ENCODE measurements around the gene CILP2.

Gene CILP2

GRCh38 chr19:19558055-19558454, 20.0 kb downstream of the CILP2 start:
- in situ Hi-C loops (cut with HindIII; ENCODE audit: low pct_unique_long_range_greater_than_20kb, low sequenced_read_pairs), result no loop called here
- no peak for DNase-seq (ENCODE audit: low read depth in 1 of 2, low spot score in 1 of 2)
- no peak for TF ChIP-seq JUND (IDR thresholded peaks at IDR 0.05; ENCODE audit: low read depth)

DNA sequence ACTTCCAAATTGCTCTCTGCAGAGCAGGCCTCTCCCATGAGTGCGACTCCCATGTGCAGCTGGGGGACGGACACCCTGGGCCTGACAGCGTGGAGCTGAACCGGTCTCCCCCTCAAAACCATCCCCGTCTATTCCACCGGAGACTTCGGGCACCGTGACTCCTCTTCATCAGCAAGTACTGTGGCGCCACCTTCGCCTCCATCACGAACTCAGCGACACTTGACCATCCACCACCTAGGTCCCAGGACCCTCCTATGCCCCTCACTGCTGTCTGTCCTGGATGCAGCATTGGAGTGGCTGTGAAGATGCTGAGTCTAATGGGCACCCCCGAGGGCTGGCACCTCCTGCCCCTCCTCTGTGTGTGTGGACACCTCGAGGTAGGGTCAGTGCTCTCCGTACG, 20.6 kb downstream of the CILP2 start:
- in situ Hi-C loops (cut with HindIII; ENCODE audit: low pct_unique_long_range_greater_than_20kb, low sequenced_read_pairs), result no loop called here
- DNase-seq (ENCODE audit: low read depth in 1 of 2, low spot score in 1 of 2), result no peak
- no peak for TF ChIP-seq JUND (IDR thresholded peaks at IDR 0.05; ENCODE audit: low read depth)

DNA sequence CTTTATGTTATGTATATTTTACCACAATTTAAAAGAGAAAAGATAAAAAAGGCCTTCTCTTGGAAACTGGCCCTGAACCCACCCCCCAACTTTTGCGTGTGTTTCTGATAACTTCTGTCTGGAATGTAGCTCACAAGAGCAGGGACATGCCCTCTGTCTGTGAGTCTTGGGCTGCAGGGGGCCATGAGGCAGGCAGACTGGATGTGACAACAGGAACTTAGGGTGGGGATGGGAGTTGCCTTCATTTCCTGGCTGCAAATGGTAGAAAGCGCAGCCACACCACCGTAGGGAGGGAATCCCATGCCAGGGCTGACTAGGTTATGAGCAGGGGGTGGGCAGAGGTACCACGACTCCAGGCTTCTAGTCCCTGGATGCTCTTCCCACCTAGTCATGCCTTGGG, 21.9 kb downstream of the CILP2 start:
- TF ChIP-seq JUND (IDR thresholded peaks at IDR 0.05; ENCODE audit: low read depth), result no peak
- DNase-seq (ENCODE audit: low read depth in 1 of 2, low spot score in 1 of 2), result no peak
- in situ Hi-C loops (cut with HindIII; ENCODE audit: low pct_unique_long_range_greater_than_20kb, low sequenced_read_pairs), result no loop called here

DNA sequence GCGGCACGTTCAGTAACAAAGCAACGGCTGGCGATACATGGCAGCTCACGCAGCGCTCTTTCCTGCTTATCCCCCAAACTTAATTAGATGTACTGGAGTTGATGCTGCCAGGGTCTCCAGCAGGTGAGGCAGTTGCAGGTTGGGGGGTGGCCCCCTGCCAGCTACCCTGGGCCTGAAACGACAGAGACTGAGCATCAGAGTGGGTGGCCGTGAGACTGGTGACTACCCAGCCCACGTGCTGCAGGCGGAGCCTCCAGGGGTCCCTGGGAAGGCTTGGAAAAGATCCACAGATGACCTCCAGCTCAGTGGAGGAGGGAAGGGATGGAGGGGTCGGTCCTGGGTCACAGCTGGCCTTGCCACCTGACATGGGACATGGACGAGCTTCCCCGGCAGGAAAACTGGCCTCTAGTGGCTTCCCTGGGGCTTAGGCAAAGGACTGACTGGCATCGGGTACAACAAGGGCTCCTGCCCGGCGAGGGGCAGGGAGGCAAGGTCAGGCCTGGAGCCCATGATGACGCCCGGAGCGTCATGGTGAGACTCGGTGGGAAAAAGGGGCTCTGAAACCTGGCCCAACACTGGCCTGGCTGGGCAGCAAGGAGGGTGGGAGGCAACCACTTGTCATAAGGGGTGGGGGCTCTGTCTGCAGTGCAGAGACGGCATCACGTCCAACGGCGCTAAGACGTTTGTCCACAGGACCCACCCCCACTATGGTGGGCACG, 24.0 kb downstream of the CILP2 start:
- TF ChIP-seq JUND (IDR thresholded peaks at IDR 0.05; ENCODE audit: low read depth), result no peak
- no peak for DNase-seq (ENCODE audit: low read depth in 1 of 2, low spot score in 1 of 2)
- in situ Hi-C loops (cut with HindIII; ENCODE audit: low pct_unique_long_range_greater_than_20kb, low sequenced_read_pairs), result no loop called here

GRCh38 chr19:19562665-19563347, 24.7 kb downstream of the CILP2 start:
- in situ Hi-C loops (cut with HindIII; ENCODE audit: low pct_unique_long_range_greater_than_20kb, low sequenced_read_pairs), result no loop called here
- no peak for DNase-seq (ENCODE audit: low read depth in 1 of 2, low spot score in 1 of 2)
- TF ChIP-seq JUND (IDR thresholded peaks at IDR 0.05; ENCODE audit: low read depth), result no peak

DNA sequence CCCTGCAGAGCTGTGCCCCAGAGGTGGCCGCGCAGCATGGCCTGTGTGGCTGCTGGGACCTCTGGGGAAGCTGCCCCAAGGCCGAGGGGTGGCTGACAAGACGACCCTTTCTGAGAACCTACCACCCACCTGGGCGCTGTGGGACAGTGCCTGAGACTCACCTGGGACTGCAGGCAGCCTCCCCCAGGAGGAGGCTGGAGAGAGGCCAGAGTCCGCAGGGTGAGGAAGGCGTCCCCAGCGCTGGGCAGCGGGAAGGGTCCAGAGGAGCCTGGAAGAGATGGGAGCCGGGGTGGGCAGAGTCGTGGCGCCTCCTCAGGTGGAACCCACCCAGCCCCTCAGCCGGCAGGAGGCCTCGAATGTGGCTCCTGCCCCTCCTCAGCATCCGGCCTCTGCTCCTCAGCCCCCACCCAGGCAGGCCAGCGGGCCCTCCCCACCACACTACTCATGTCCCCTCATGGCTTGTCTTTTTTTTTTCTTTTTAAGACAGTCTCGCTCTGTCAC, 25.3 kb downstream of the CILP2 start:
- in situ Hi-C loops (cut with HindIII; ENCODE audit: low pct_unique_long_range_greater_than_20kb, low sequenced_read_pairs), result no loop called here
- no peak for DNase-seq (ENCODE audit: low read depth in 1 of 2, low spot score in 1 of 2)
- no peak for TF ChIP-seq JUND (IDR thresholded peaks at IDR 0.05; ENCODE audit: low read depth)

DNA sequence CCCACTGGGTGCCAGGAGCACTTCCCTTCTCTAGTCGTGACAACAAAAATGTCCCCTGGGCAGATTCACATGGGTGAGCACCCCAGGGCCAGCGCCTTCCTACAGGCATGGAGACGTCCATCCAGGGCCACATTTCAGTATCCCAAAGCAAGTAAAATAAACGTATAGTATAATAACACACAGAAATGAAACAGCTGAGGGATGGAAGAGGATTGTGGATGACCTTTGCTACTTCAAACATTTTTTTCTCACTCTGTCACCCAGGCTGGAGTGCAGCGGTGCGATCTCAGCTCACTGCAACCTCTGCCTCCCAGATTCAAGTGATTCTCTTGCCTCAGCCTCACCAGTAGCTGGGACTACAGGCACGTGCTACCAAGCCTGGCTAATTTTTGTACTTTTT, 28.2 kb downstream of the CILP2 start:
- no peak for TF ChIP-seq JUND (IDR thresholded peaks at IDR 0.05; ENCODE audit: low read depth)
- no peak for DNase-seq (ENCODE audit: low read depth in 1 of 2, low spot score in 1 of 2)
- in situ Hi-C loops (cut with HindIII; ENCODE audit: low pct_unique_long_range_greater_than_20kb, low sequenced_read_pairs), result no loop called here

GRCh38 chr19:19567391-19567790, 29.3 kb downstream of the CILP2 start:
- in situ Hi-C loops (cut with HindIII; ENCODE audit: low pct_unique_long_range_greater_than_20kb, low sequenced_read_pairs), result no loop called here
- DNase-seq (ENCODE audit: low read depth in 1 of 2, low spot score in 1 of 2), result no peak

GRCh38 chr19:19568802-19569756, 31.0 kb downstream of the CILP2 start:
- TF ChIP-seq JUND (IDR thresholded peaks at IDR 0.05; ENCODE audit: low read depth), result no peak
- peak; percentile 37 to 41 for DNase-seq (ENCODE audit: low read depth in 1 of 2, low spot score in 1 of 2)
- in situ Hi-C loops (cut with HindIII; ENCODE audit: low pct_unique_long_range_greater_than_20kb, low sequenced_read_pairs), result no loop called here

More at GRCh38 chr19:19567391-19567790, 29.3 kb downstream of the CILP2 start:
- TF ChIP-seq JUND (IDR thresholded peaks at IDR 0.05; ENCODE audit: low read depth), result no peak

DNA sequence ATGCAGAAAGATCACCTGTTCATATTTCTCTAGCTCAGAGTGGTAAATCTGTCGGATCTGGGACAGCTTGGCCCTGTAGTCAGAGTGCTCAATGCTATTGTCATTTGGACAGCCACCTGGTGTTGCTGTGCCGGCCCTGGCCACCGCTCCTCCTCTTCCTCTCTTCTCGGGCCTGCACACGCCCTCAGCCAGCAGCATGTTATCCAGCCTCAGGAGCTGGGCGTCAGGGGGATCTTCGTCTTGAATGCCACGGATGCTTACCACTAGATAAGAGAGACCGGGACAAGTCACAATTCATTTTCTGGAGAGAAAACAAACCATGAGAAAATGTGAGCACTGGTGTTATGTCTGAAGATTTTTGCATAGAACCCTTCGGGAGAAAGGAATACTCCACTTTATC, 32.5 kb downstream of the CILP2 start:
- no peak for DNase-seq (ENCODE audit: low read depth in 1 of 2, low spot score in 1 of 2)
- in situ Hi-C loops (cut with HindIII; ENCODE audit: low pct_unique_long_range_greater_than_20kb, low sequenced_read_pairs), result no loop called here
- TF ChIP-seq JUND (IDR thresholded peaks at IDR 0.05; ENCODE audit: low read depth), result no peak

DNA sequence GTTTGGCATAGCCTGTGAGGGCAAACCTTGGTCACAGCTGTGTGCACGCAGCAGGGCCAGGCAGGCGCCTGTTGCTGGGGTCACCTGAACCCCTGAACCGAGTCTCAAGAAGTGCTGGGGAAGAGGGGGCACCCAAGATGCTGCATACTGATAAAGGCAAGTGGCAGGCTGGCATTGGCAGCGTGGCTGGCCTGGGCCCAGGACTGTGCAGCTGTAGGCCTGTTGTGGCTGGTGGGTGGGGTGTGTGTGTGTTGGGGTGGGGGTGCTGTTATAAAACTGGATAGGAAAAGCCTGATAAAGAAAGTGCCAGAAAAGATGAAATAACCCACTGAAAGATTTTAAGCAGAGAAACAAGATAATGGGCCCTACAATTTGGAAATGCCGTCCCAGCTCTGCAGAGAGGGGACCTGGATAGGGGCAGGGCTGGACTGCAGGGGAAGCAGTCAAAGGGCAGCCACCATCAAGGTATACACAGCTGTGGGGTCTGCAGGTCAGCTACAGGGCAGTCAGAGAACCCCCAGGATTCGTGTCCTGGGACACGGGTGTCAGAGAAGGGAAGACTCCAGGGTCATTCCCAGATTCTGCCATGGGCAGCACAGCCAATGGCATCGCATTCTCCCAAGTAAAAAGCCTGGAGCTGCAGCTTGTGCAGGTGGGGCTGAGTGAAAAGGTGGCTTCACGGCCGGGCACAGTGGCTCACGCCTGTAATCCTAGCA, 33.2 kb downstream of the CILP2 start:
- no peak for TF ChIP-seq JUND (IDR thresholded peaks at IDR 0.05; ENCODE audit: low read depth)
- no peak for DNase-seq (ENCODE audit: low read depth in 1 of 2, low spot score in 1 of 2)
- in situ Hi-C loops (cut with HindIII; ENCODE audit: low pct_unique_long_range_greater_than_20kb, low sequenced_read_pairs), result no loop called here

GRCh38 chr19:19575411-19575810, 37.3 kb downstream of the CILP2 start:
- DNase-seq (ENCODE audit: low read depth in 1 of 2, low spot score in 1 of 2), result no peak
- no peak for TF ChIP-seq JUND (IDR thresholded peaks at IDR 0.05; ENCODE audit: low read depth)
- in situ Hi-C loops (cut with HindIII; ENCODE audit: low pct_unique_long_range_greater_than_20kb, low sequenced_read_pairs), result no loop called here

Measured in T47D (cell line).